Right renal pelvis (tissue), 4 donors: ENCODE results near the gene ARPP21. TPM values are rescaled to one million over a fixed set of nuclear protein-coding genes. Genes with fewer than 3 reads are reported as not detected.

Experiments
- DNase-seq, 4 donors: peaks; one replicate each; pipeline ENCODE4 v3.0.0-alpha.2; 2013; ENCODE audit warnings: low read depth in 4 of 4, low spot score in 3 of 4, missing footprints in 1 of 4
- polyA plus RNA-seq, 4 donors: library from polyadenylated mRNA; unstranded; fragments of 120-200 nt; gene quantifications; one replicate each; pipeline ENCODE4 v1.2.1, GENCODE V29; 2013; ENCODE audit not compliant: insufficient read length in 4 of 4

The ARPP21 gene
- polyA plus RNA-seq, 4 donors, result 0.99 to 1.7 (median 1.3) TPM

GRCh38 chr3:35674451-35675109, 35.3 kb downstream of the ARPP21 start:
- no peak for DNase-seq

- DNase-seq, result no peak
Observed at GRCh38 chr3:35675206-35675605, 35.9 kb downstream of the ARPP21 start.

GRCh38 chr3:35675621-35676020, 36.3 kb downstream of the ARPP21 start:
- no peak for DNase-seq

- no peak for DNase-seq
Observed at GRCh38 chr3:35677797-35678196, 38.5 kb downstream of the ARPP21 start.

GRCh38 chr3:35678643-35679161, 39.4 kb downstream of the ARPP21 start:
- no peak for DNase-seq

GRCh38 chr3:35679409-35680080, 40.2 kb downstream of the ARPP21 start:
- no peak for DNase-seq

- no peak for DNase-seq
Observed at GRCh38 chr3:35680866-35681650, 41.7 kb downstream of the ARPP21 start.

- DNase-seq, result no peak
Observed at GRCh38 chr3:35685153-35685552, 45.8 kb downstream of the ARPP21 start.

GRCh38 chr3:35688826-35689225, 49.5 kb downstream of the ARPP21 start:
- no peak for DNase-seq

- DNase-seq, result no peak
Observed at GRCh38 chr3:35690271-35690670, 50.9 kb downstream of the ARPP21 start.

GRCh38 chr3:35705904-35706303, 66.6 kb downstream of the ARPP21 start:
- DNase-seq, result no peak

- DNase-seq, result no peak
Observed at GRCh38 chr3:35707904-35708303, 68.6 kb downstream of the ARPP21 start.

- DNase-seq, result no peak
Observed at GRCh38 chr3:35708394-35709271, 69.3 kb downstream of the ARPP21 start.

GRCh38 chr3:35709691-35710090, 70.4 kb downstream of the ARPP21 start:
- no peak for DNase-seq

GRCh38 chr3:35710554-35710953, 71.2 kb downstream of the ARPP21 start:
- no peak for DNase-seq

GRCh38 chr3:35718921-35719320, 79.6 kb downstream of the ARPP21 start:
- no peak for DNase-seq

- DNase-seq, result no peak
Observed at GRCh38 chr3:35721628-35722027, 82.3 kb downstream of the ARPP21 start.

GRCh38 chr3:35722902-35723301, 83.6 kb downstream of the ARPP21 start:
- no peak for DNase-seq

GRCh38 chr3:35723480-35724097, 84.3 kb downstream of the ARPP21 start:
- no peak for DNase-seq

GRCh38 chr3:35724106-35724505, 84.8 kb downstream of the ARPP21 start:
- no peak for DNase-seq
